Gastrocnemius medialis (tissue), 4 donors: ENCODE data around the gene DUSP3. TPM values are rescaled to one million over a fixed set of nuclear protein-coding genes. Genes with fewer than 3 reads are reported as not detected.

Experiments
- ATAC-seq, 2 donors: fragments of 150-250 bp; one replicate each; pipeline ENCODE4 v1.9.1; 2016
- DNase-seq, 2 donors: peaks; one replicate each; pipeline ENCODE4 v3.0.0-alpha.2; 2019
- H3K27ac ChIP-seq, 4 donors: fragments of 200-600 bp; sonication (generic); 1 replicate in 1 of 4; 2 replicates in 3 of 4; pipeline ENCODE4 v1.5.1; 2016 to 2018; ENCODE audit warnings: mild to moderate bottlenecking in 2 of 4, moderate library complexity in 1 of 4
- H3K27me3 ChIP-seq, 3 donors: fragments of 200-600 bp; sonication (generic) in 2 of 3; 1 replicate in 1 of 3; 2 replicates in 2 of 3; pipeline versions ENCODE4 v1.5.1 to v1.6.0; 2016 to 2019; ENCODE audit warnings: mild to moderate bottlenecking in 1 of 3, moderate library complexity in 1 of 3
- H3K36me3 ChIP-seq, 2 donors: fragments of 200-600 bp; sonication (generic) in 1 of 2; one replicate each; pipeline ENCODE4 v1.5.1; 2017 to 2018
- H3K4me1 ChIP-seq, 2 donors: fragments of 200-600 bp; sonication (generic) in 1 of 2; one replicate each; pipeline ENCODE4 v1.5.1; 2016 to 2017; ENCODE audit warnings: mild to moderate bottlenecking in 2 of 2
- H3K4me3 ChIP-seq, 4 donors: fragments of 200-600 bp; sonication (generic) in 3 of 4; 1 replicate in 1 of 4; 2 replicates in 3 of 4; pipeline ENCODE4 v1.5.1; 2016 to 2019; ENCODE audit warnings: mild to moderate bottlenecking in 2 of 4
- H3K9me3 ChIP-seq, 3 donors: fragments of 200-600 bp; sonication (generic) in 2 of 3; 1 replicate in 1 of 3; 2 replicates in 2 of 3; pipeline ENCODE4 v1.5.1; 2016 to 2019
- POLR2A ChIP-seq, 2 donors: fragments of 450-650 bp; IDR thresholded peaks; one replicate each; pipeline ENCODE4 v1.6.1; 2017; ENCODE audit warnings: antibody characterized with exemption in 2 of 2, mild to moderate bottlenecking in 2 of 2, moderate library complexity in 2 of 2
- in situ Hi-C, 4 donors: fragments of 200-750 bp; cut with MboI; loops; one replicate each; pipeline versions ENCODE4 v1.15.0 to v1.8.0; 2017; ENCODE audit warnings: low sequenced_read_pairs in 4 of 4
- intact Hi-C: fragments of 100-400 bp; cut with DNase I; formaldehyde crosslinking; loops from one replicate; pipeline ENCODE4 v1.15.1; 2023; ENCODE audit warnings: low total_unique reads
- total RNA-seq, 4 donors: library from RNA; depleted of rRNA; stranded (reverse); fragments of >200 nt; gene quantifications; one replicate each; pipeline versions ENCODE4 v1.1.0 to v1.2.3, GENCODE V29; 2016
- TF ChIP-seq, protein P1 (sequence below), 5 experiments: fragments of 450-650 bp in 3 of 5; fragments of 200-600 bp in 2 of 5; sonication (generic) in 2 of 5; IDR thresholded peaks in 4 of 5; conservative IDR thresholded peaks in 1 of 5; 1 replicate in 4 of 5; 2 replicates in 1 of 5; pipeline ENCODE4 v1.5.1; 2016 to 2019; ENCODE audit warnings: antibody characterized with exemption in 5 of 5, mild to moderate bottlenecking in 3 of 5, moderate library complexity in 3 of 5

The DUSP3 gene
- total RNA-seq, 4 donors from 2014 or later: 121 to 184 (median 145) TPM

GRCh38 chr17:43817826-43818225, 39.0 kb upstream of the DUSP3 start:
- no peak for DNase-seq
- H3K27ac ChIP-seq: no peak overlapping the region
- no peaks in the 10 kb centered on the region for H3K4me1 ChIP-seq
- no peaks in the 10 kb centered on the region for H3K9me3 ChIP-seq
- in situ Hi-C loops: no loop called here
- H3K36me3 ChIP-seq: no peaks in the 10 kb centered on the region
- no peak for ATAC-seq
- no peaks in the 10 kb centered on the region for H3K27me3 ChIP-seq
- TF ChIP-seq, protein P1, sequence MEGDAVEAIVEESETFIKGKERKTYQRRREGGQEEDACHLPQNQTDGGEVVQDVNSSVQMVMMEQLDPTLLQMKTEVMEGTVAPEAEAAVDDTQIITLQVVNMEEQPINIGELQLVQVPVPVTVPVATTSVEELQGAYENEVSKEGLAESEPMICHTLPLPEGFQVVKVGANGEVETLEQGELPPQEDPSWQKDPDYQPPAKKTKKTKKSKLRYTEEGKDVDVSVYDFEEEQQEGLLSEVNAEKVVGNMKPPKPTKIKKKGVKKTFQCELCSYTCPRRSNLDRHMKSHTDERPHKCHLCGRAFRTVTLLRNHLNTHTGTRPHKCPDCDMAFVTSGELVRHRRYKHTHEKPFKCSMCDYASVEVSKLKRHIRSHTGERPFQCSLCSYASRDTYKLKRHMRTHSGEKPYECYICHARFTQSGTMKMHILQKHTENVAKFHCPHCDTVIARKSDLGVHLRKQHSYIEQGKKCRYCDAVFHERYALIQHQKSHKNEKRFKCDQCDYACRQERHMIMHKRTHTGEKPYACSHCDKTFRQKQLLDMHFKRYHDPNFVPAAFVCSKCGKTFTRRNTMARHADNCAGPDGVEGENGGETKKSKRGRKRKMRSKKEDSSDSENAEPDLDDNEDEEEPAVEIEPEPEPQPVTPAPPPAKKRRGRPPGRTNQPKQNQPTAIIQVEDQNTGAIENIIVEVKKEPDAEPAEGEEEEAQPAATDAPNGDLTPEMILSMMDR (IDR thresholded peaks at IDR 0.05 in 4 of 5, conservative IDR thresholded peaks at IDR 0.05 in 1 of 5): no peak
- no peak for TF ChIP-seq POLR2A (IDR thresholded peaks at IDR 0.05)
- intact Hi-C loops: no loop called here
- H3K4me3 ChIP-seq: no peak overlapping the region

- no peaks in the 10 kb centered on the region for H3K27me3 ChIP-seq
- ATAC-seq (no peak), DNase-seq (no peak)
- H3K27ac ChIP-seq: no peak overlapping the region
- no peaks in the 10 kb centered on the region for H3K4me1 ChIP-seq
- no peak for TF ChIP-seq POLR2A (IDR thresholded peaks at IDR 0.05)
- TF ChIP-seq, protein P1 (IDR thresholded peaks at IDR 0.05 in 4 of 5, conservative IDR thresholded peaks at IDR 0.05 in 1 of 5): no peak
- in situ Hi-C loops (no loop called here), intact Hi-C loops (no loop called here)
- no peak overlapping the region for H3K4me3 ChIP-seq
- H3K9me3 ChIP-seq: no peaks in the 10 kb centered on the region
- H3K36me3 ChIP-seq: no peaks in the 10 kb centered on the region
Measured at GRCh38 chr17:43816336-43817320, 37.9 kb upstream of the DUSP3 start.

DNA sequence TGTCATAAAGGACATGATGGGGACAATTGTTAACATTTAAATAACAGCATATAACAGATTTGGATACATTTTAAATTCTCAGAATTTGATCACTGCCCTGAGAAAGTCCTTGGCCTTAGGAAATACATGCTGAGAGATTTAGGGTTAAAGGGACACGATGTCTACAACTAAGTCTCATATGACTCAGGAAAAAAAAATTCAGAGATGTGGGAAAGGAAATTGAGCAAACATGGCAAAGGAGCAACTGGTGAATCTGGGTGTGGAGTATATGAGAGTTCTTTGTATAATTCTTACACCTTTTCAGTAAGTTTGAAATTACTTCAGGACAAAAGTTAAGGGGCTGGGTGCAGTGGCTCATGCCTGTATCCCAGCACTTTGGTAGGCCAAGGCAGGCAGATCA, 35.9 kb upstream of the DUSP3 start:
- no peak overlapping the region for H3K4me3 ChIP-seq
- H3K4me1 ChIP-seq: no peaks in the 10 kb centered on the region
- no peak overlapping the region for H3K27ac ChIP-seq
- H3K36me3 ChIP-seq: no peaks in the 10 kb centered on the region
- TF ChIP-seq POLR2A (IDR thresholded peaks at IDR 0.05): no peak
- TF ChIP-seq, protein P1 (IDR thresholded peaks at IDR 0.05 in 4 of 5, conservative IDR thresholded peaks at IDR 0.05 in 1 of 5): no peak
- H3K27me3 ChIP-seq: no peaks in the 10 kb centered on the region
- in situ Hi-C loops: no loop called here
- intact Hi-C loops: no loop called here
- DNase-seq (no peak), ATAC-seq (no peak)
- H3K9me3 ChIP-seq: no peaks in the 10 kb centered on the region

DNA sequence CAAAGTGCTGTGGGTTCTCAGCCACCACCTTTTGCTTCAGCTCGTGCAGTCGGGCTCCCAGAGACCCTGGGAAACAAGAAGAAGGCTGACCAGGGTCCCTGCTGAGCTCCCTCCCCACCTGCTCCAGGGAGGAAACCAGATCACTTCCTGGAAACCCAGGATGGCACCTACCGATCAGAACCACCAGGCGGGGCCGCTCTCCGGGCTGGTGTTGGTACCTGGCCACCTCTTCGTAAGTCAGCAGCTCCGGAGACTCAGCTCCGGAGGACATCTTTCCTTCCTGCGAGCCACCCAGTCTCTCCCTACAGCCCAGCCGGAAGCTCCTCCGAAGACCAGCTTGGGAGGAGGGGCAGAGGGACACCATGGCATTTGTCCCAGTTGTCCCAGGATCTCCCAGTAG, 35.2 kb upstream of the DUSP3 start:
- in situ Hi-C loops: no loop called here
- Histone ChIP-seq H3K27ac (no peak overlapping the region), H3K4me1 (no peaks in the 10 kb centered on the region), H3K9me3 (no peaks in the 10 kb centered on the region), H3K36me3 (no peaks in the 10 kb centered on the region), H3K27me3 (no peaks in the 10 kb centered on the region), H3K4me3 (no peak overlapping the region)
- ATAC-seq: no peak
- intact Hi-C loops: no loop called here
- no peak for DNase-seq
- TF ChIP-seq, protein P1 (IDR thresholded peaks at IDR 0.05 in 4 of 5, conservative IDR thresholded peaks at IDR 0.05 in 1 of 5): no peak
- TF ChIP-seq POLR2A (IDR thresholded peaks at IDR 0.05): no peak
